HepG2 (cell line): ENCODE data around the gene ZDHHC24. TPM values are rescaled to one million over a fixed set of nuclear protein-coding genes. Genes with fewer than 3 reads are reported as not detected.

Experiments
- ATAD3A ChIP-seq: sonication (generic); formaldehyde crosslinking; IDR thresholded peaks from 2 replicates; pipeline ENCODE4 v1.4.0; 2020; ENCODE audit warnings: missing genetic modification reagents
- ATF1 ChIP-seq: IDR thresholded peaks from 2 replicates; pipeline ENCODE4 v1.6.1; 2016; ENCODE audit warnings: mild to moderate bottlenecking, control low read depth
- ATF3 ChIP-seq: sonication (generic); formaldehyde crosslinking; IDR thresholded peaks from 2 replicates; pipeline ENCODE4 v1.4.0; 2020; ENCODE audit warnings: missing genetic modification reagents
- CAMTA2 ChIP-seq: sonication (generic); formaldehyde crosslinking; IDR thresholded peaks from 2 replicates; pipeline ENCODE4 v1.4.0; 2020; ENCODE audit warnings: mild to moderate bottlenecking, missing genetic modification reagents, borderline replicate concordance
- CHD4 ChIP-seq: fragments of 200-600 bp; sonication (generic); IDR thresholded peaks from 2 replicates; pipeline ENCODE4 v1.7.0; 2017; ENCODE audit warnings: mild to moderate bottlenecking, low read length, borderline replicate concordance
- KLF9 ChIP-seq: IDR thresholded peaks from 2 replicates; pipeline ENCODE4 v1.6.1; 2016; ENCODE audit warnings: low read depth
- MAZ ChIP-seq, 2 experiments: sonication (generic) in 1 of 2; formaldehyde crosslinking in 1 of 2; IDR thresholded peaks; 2 replicates each; pipeline versions ENCODE4 v1.5.0 to v1.6.1; 2012 to 2020; ENCODE audit warnings: low read depth in 2 of 2, mild to moderate bottlenecking in 2 of 2, borderline replicate concordance in 1 of 2, improper control_type of control experiment in 1 of 2, low read length in 1 of 2, missing genetic modification reagents in 1 of 2, moderate library complexity in 1 of 2
- MEF2D ChIP-seq: sonication (generic); formaldehyde crosslinking; IDR thresholded peaks from 2 replicates; pipeline ENCODE4 v1.5.1; 2020; ENCODE audit warnings: mild to moderate bottlenecking, missing genetic modification reagents
- MEIS1 ChIP-seq: sonication (generic); formaldehyde crosslinking; IDR thresholded peaks from 2 replicates; pipeline ENCODE4 v1.9.0; 2021; ENCODE audit warnings: mild to moderate bottlenecking, missing genetic modification reagents, moderate library complexity, borderline replicate concordance
- MTA3 ChIP-seq: sonication (generic); formaldehyde crosslinking; IDR thresholded peaks from 2 replicates; pipeline ENCODE4 v1.4.0; 2020; ENCODE audit warnings: missing genetic modification reagents
- MXD4 ChIP-seq: IDR thresholded peaks from 2 replicates; pipeline ENCODE4 v1.6.1; 2016; ENCODE audit warnings: mild to moderate bottlenecking, missing biosample characterization, missing genetic modification reagents
- PITX1 ChIP-seq: sonication (generic); formaldehyde crosslinking; IDR thresholded peaks from 2 replicates; pipeline ENCODE4 v1.5.1; 2020; ENCODE audit warnings: mild to moderate bottlenecking, missing genetic modification reagents
- STAG1 ChIP-seq: sonication (generic); formaldehyde crosslinking; IDR thresholded peaks from 2 replicates; pipeline ENCODE4 v1.4.0; 2020; ENCODE audit warnings: missing genetic modification reagents
- TBP ChIP-seq: sonication (generic); formaldehyde crosslinking; IDR thresholded peaks from 2 replicates; pipeline ENCODE4 v1.5.0; 2020; ENCODE audit warnings: missing genetic modification reagents
- ZFP82 ChIP-seq: sonication (generic); formaldehyde crosslinking; IDR thresholded peaks from 2 replicates; pipeline ENCODE4 v1.5.1; 2020; ENCODE audit warnings: mild to moderate bottlenecking, missing genetic modification reagents, borderline replicate concordance
- ZNF431 ChIP-seq: sonication (generic); formaldehyde crosslinking; IDR thresholded peaks from 2 replicates; pipeline ENCODE4 v1.9.0; 2022; ENCODE audit warnings: missing genetic modification reagents, low read depth, mild to moderate bottlenecking, borderline replicate concordance
- ZNF441 ChIP-seq: sonication (generic); formaldehyde crosslinking; IDR thresholded peaks from 2 replicates; pipeline ENCODE4 v1.7.0; 2021; ENCODE audit warnings: missing genetic modification reagents, borderline replicate concordance
- ZNF546 ChIP-seq: sonication (generic); formaldehyde crosslinking; conservative IDR thresholded peaks from 2 replicates; pipeline ENCODE4 v1.8.1; 2023; ENCODE audit warnings: mild to moderate bottlenecking, missing genetic modification reagents
- ZNF552 ChIP-seq: sonication (generic); formaldehyde crosslinking; IDR thresholded peaks from 2 replicates; pipeline ENCODE4 v1.9.0; 2022; ENCODE audit warnings: missing genetic modification reagents, mild to moderate bottlenecking, borderline replicate concordance
- ZNF557 ChIP-seq: sonication (generic); formaldehyde crosslinking; IDR thresholded peaks from 2 replicates; pipeline ENCODE4 v1.4.0; 2020; ENCODE audit warnings: missing genetic modification reagents
- ZNF629 ChIP-seq: sonication (generic); formaldehyde crosslinking; conservative IDR thresholded peaks from 2 replicates; pipeline ENCODE4 v1.5.0; 2020; ENCODE audit warnings: missing genetic modification reagents
- ZNF775 ChIP-seq: sonication (generic); formaldehyde crosslinking; IDR thresholded peaks from 2 replicates; pipeline ENCODE4 v1.4.0; 2020; ENCODE audit warnings: missing genetic modification reagents, mild to moderate bottlenecking, moderate library complexity, borderline replicate concordance
- ZNF879 ChIP-seq: sonication (generic); formaldehyde crosslinking; IDR thresholded peaks from 2 replicates; pipeline ENCODE4 v1.8.1; 2023; ENCODE audit warnings: missing genetic modification reagents
- polyA plus RNA-seq, 8 experiments: library from polyadenylated mRNA; depleted of rRNA in 3 of 8; stranded (reverse) in 7 of 8; unstranded in 1 of 8; fragments of >200 nt; fragmentation: Illumina TruSeq in 4 of 8; extraction: Trizol in 4 of 8; gene quantifications; 2 replicates each; pipeline versions ENCODE4 v1.2.1 to v1.2.3, GENCODE V29; 2011 to 2016; ENCODE audit warnings: low read depth in 4 of 8, missing spikeins in 1 of 8, mixed read lengths in 1 of 8; ENCODE audit not compliant: insufficient read depth in 1 of 8
- total RNA-seq, 5 experiments: library from RNA; depleted of rRNA; stranded (reverse); fragments of >200 nt; fragmentation: Illumina TruSeq; extraction: Trizol; gene quantifications; 2 replicates each; pipeline ENCODE4 v1.2.3, GENCODE V29; 2016; ENCODE audit warnings: low read depth in 1 of 5
- TF ChIP-seq, protein P1 (sequence below), 2 experiments: fragments of 450-650 bp in 1 of 2; sonication (generic) in 1 of 2; formaldehyde crosslinking; IDR thresholded peaks; 2 replicates each; pipeline versions ENCODE4 v1.5.0 to v1.8.0; 2020 to 2022; ENCODE audit warnings: mild to moderate bottlenecking in 1 of 2, missing genetic modification reagents in 1 of 2
- TF ChIP-seq, protein P2 (sequence below): sonication (generic); formaldehyde crosslinking; IDR thresholded peaks from 2 replicates; pipeline ENCODE4 v1.5.0; 2020; ENCODE audit warnings: mild to moderate bottlenecking, missing genetic modification reagents
- TF ChIP-seq, protein P3 (sequence below): sonication (generic); formaldehyde crosslinking; IDR thresholded peaks from 2 replicates; pipeline ENCODE4 v1.5.0; 2020; ENCODE audit warnings: mild to moderate bottlenecking, missing genetic modification reagents, moderate library complexity

The ZDHHC24 gene
- total and polyA plus RNA-seq, 2 of the 13 experiments (the other 11 are each of a cell fraction or from before 2014, with no cell fraction given) = 4.3 TPM

GRCh38 chr11:66480117-66480938, 65.5 kb downstream of the ZDHHC24 start, which contains the start of gene DPP3 (continued):
- TF ChIP-seq ZNF431 (peak; percentile 89; the same call in 1 of the 2 replicates), TBP (no peak), STAG1 (CRISPR knock-in tag) (no peak), ZNF546 (CRISPR knock-in tag) (no peak), CAMTA2 (CRISPR knock-in tag) (no peak), ATAD3A (no peak), CHD4 (peak; percentile 99), MEF2D (peak; percentile 32; the same call in 1 of the 2 replicates), ZNF552 (CRISPR knock-in tag) (0 out of 2 replicates have a peak, but pooled peaks have one; percentile 18), ZNF557 (CRISPR knock-in tag) (no peak), PITX1 (CRISPR knock-in tag) (peak; percentile 27; the same call in 1 of the 2 replicates), ZNF441 (CRISPR knock-in tag) (peak; percentile 47; the same call in 1 of the 2 replicates), ZNF775 (CRISPR knock-in tag) (no peak), ZFP82 (CRISPR knock-in tag) (no peak), ZNF879 (CRISPR knock-in tag) (no peak), ATF1 (CRISPR knock-in tag) (peak; percentile 40), ZNF629 (CRISPR knock-in tag) (peak; percentile 99), MAZ (IDR thresholded peaks at IDR 0.05; ENCODE audit: borderline replicate concordance, low read depth, low read length) (no peak), MAZ (CRISPR knock-in tag; IDR thresholded peaks at IDR 0.05; ENCODE audit: low read depth) (peak; percentile 61; the same call in 1 of the 2 replicates), KLF9 (CRISPR knock-in tag) (peak; percentile 57; the same call in 1 of the 2 replicates), MEIS1 (CRISPR knock-in tag) (peak; percentile 74; the same call in 1 of the 2 replicates), MTA3 (no peak), ATF3 (no peak; the same call in 1 of the 2 replicates), MXD4 (CRISPR knock-in tag) (peak; percentile 92)
- TF ChIP-seq, protein P1, sequence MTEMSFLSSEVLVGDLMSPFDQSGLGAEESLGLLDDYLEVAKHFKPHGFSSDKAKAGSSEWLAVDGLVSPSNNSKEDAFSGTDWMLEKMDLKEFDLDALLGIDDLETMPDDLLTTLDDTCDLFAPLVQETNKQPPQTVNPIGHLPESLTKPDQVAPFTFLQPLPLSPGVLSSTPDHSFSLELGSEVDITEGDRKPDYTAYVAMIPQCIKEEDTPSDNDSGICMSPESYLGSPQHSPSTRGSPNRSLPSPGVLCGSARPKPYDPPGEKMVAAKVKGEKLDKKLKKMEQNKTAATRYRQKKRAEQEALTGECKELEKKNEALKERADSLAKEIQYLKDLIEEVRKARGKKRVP (CRISPR knock-in tag; IDR thresholded peaks at IDR 0.05) = 0 out of 4 replicates have a peak, but pooled peaks of 1 of the 2 experiments have one; percentile 52
- TF ChIP-seq, protein P2, sequence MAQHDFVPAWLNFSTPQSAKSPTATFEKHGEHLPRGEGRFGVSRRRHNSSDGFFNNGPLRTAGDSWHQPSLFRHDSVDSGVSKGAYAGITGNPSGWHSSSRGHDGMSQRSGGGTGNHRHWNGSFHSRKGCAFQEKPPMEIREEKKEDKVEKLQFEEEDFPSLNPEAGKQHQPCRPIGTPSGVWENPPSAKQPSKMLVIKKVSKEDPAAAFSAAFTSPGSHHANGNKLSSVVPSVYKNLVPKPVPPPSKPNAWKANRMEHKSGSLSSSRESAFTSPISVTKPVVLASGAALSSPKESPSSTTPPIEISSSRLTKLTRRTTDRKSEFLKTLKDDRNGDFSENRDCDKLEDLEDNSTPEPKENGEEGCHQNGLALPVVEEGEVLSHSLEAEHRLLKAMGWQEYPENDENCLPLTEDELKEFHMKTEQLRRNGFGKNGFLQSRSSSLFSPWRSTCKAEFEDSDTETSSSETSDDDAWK (CRISPR knock-in tag) = no peak
- TF ChIP-seq, protein P3, sequence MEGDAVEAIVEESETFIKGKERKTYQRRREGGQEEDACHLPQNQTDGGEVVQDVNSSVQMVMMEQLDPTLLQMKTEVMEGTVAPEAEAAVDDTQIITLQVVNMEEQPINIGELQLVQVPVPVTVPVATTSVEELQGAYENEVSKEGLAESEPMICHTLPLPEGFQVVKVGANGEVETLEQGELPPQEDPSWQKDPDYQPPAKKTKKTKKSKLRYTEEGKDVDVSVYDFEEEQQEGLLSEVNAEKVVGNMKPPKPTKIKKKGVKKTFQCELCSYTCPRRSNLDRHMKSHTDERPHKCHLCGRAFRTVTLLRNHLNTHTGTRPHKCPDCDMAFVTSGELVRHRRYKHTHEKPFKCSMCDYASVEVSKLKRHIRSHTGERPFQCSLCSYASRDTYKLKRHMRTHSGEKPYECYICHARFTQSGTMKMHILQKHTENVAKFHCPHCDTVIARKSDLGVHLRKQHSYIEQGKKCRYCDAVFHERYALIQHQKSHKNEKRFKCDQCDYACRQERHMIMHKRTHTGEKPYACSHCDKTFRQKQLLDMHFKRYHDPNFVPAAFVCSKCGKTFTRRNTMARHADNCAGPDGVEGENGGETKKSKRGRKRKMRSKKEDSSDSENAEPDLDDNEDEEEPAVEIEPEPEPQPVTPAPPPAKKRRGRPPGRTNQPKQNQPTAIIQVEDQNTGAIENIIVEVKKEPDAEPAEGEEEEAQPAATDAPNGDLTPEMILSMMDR (CRISPR knock-in tag) = peak; percentile 18; the same call in 1 of the 2 replicates
